IMR-90 (cell line): ENCODE results near the gene SEZ6L2.

ENCODE experiments used
- CHD1 ChIP-seq: IDR thresholded peaks from 2 replicates; pipeline ENCODE4 v1.6.1; 2012; ENCODE audit warnings: low read depth, low read length, improper control_type of control experiment
- MXI1 ChIP-seq: IDR thresholded peaks from 2 replicates; pipeline ENCODE4 v1.6.1; 2012; ENCODE audit warnings: low read depth, mild to moderate bottlenecking, low read length, moderate library complexity, borderline replicate concordance
- POLR2A ChIP-seq: IDR thresholded peaks from 2 replicates; pipeline ENCODE4 v1.6.1; 2012; ENCODE audit warnings: mild to moderate bottlenecking, low read depth, low read length
- RAD21 ChIP-seq: IDR thresholded peaks from 2 replicates; pipeline ENCODE4 v1.6.1; 2012; ENCODE audit warnings: low read length, improper control_type of control experiment
- RFX5 ChIP-seq: IDR thresholded peaks from 2 replicates; pipeline ENCODE4 v1.8.0; 2012; ENCODE audit warnings: low read depth, mild to moderate bottlenecking, low read length, moderate library complexity
- TF ChIP-seq, protein P1 (sequence below): conservative IDR thresholded peaks from 2 replicates; pipeline ENCODE4 v1.5.1; 2012; ENCODE audit warnings: mild to moderate bottlenecking, low read depth, low read length, improper control_type of control experiment

DNA sequence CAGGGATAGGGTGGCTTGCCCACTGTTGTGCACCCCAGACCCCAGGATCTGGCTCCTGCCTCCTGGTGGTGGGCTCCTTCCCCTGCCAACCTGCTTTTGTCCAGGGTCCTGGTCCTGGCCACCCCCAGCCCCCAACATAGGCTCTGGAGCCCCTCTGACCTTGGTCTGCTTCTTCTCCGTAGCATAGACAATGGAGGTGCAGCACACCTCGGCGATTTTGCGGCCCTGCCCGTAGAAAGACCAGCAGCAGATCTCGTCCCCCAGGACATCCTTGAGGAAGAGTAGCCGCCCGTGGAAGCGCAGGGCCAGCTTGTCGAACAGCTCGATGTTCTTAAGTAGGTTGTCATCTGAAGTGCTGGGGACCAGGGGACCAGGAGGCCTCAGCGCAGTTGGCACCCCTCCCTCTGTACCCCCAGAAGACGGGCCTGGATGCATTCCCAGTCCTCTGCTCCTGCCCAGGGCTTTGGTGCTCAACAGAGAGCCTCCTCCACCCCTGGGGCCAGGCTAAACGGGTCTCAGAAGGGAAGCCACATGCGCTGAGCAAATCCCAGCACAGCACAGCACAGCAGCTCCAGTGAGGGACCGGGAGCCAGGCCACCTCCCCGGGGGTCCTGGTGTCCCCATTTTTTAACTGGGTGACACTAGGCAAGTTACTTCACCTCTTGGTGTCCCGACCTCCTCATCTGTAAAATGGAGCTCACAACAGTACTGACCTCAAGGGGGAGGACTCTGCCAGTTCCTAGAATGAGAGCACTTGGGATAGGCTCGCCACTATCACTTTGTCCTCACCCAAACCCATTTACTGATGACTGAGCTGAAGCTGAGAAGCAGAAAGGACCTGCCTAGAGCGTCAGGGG is 11.7 kb upstream of the SEZ6L2 start:
- TF ChIP-seq RFX5: no peak
- TF ChIP-seq, protein P1, sequence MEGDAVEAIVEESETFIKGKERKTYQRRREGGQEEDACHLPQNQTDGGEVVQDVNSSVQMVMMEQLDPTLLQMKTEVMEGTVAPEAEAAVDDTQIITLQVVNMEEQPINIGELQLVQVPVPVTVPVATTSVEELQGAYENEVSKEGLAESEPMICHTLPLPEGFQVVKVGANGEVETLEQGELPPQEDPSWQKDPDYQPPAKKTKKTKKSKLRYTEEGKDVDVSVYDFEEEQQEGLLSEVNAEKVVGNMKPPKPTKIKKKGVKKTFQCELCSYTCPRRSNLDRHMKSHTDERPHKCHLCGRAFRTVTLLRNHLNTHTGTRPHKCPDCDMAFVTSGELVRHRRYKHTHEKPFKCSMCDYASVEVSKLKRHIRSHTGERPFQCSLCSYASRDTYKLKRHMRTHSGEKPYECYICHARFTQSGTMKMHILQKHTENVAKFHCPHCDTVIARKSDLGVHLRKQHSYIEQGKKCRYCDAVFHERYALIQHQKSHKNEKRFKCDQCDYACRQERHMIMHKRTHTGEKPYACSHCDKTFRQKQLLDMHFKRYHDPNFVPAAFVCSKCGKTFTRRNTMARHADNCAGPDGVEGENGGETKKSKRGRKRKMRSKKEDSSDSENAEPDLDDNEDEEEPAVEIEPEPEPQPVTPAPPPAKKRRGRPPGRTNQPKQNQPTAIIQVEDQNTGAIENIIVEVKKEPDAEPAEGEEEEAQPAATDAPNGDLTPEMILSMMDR: no peak
- TF ChIP-seq POLR2A: no peak
- TF ChIP-seq CHD1: no peak
- no peak for TF ChIP-seq RAD21
- TF ChIP-seq MXI1: no peak
